ENCODE data around the gene SAC3D1.
A peak's percentile ranks its signal among the peaks of the same experiment; 100 is the strongest.

SAC3D1 gene

GRCh38 chr11:65063532-65063931 is 22.5 kb downstream of the SAC3D1 start:
- DNase-seq = no peak

- DNase-seq = no peak
These were observed 23.8 kb downstream of the SAC3D1 start for GRCh38 chr11:65064847-65065240.

GRCh38 chr11:65065851-65066250 is 24.8 kb downstream of the SAC3D1 start:
- no peak for DNase-seq

- DNase-seq = no peak
These were observed 25.3 kb downstream of the SAC3D1 start for GRCh38 chr11:65066315-65066714.

- no peak for DNase-seq
These were observed 25.8 kb downstream of the SAC3D1 start for GRCh38 chr11:65066805-65067291.

- DNase-seq = no peak
These were observed 26.4 kb downstream of the SAC3D1 start for GRCh38 chr11:65067446-65067845.

- DNase-seq = no peak
These were observed 28.2 kb downstream of the SAC3D1 start for GRCh38 chr11:65069217-65069616.

- DNase-seq = no peak
These were observed 31.1 kb downstream of the SAC3D1 start for GRCh38 chr11:65071907-65072630.

- no peak for DNase-seq
These were observed 31.6 kb downstream of the SAC3D1 start for GRCh38 chr11:65072631-65072966.

GRCh38 chr11:65077451-65077850 is 36.4 kb downstream of the SAC3D1 start:
- no peak for DNase-seq

GRCh38 chr11:65078151-65078550 is 37.1 kb downstream of the SAC3D1 start:
- peak; percentile 25 for DNase-seq

- no peak for DNase-seq
These were observed 37.9 kb downstream of the SAC3D1 start for GRCh38 chr11:65078786-65079342.

- no peak for DNase-seq
These were observed 42.3 kb downstream of the SAC3D1 start for GRCh38 chr11:65083134-65083833.

GRCh38 chr11:65083834-65084597 is 43.0 kb downstream of the SAC3D1 start, which contains the start of the genes CDCA5 and ZFPL1:
TSS of gene CDCA5 (minus strand) at chr11:65084040. CDS start at chr11:65083978, 62 bp downstream.
TSS of gene ZFPL1 (plus strand) at chr11:65084222. CDS start at chr11:65084699, 477 bp downstream.
- peak; percentile 93 for DNase-seq

- DNase-seq = no peak
These were observed 43.8 kb downstream of the SAC3D1 start for GRCh38 chr11:65084598-65085375.

- DNase-seq = no peak
These were observed 44.4 kb downstream of the SAC3D1 start for GRCh38 chr11:65085446-65085845.

GRCh38 chr11:65086809-65087208 is 45.8 kb downstream of the SAC3D1 start:
- no peak for DNase-seq

GRCh38 chr11:65087216-65087615 is 46.2 kb downstream of the SAC3D1 start:
- no peak for DNase-seq

- no peak for DNase-seq
These were observed 46.8 kb downstream of the SAC3D1 start for GRCh38 chr11:65087827-65088226.

GRCh38 chr11:65089621-65090020 is 48.6 kb downstream of the SAC3D1 start:
- no peak for DNase-seq

- no peak for DNase-seq
These were observed 49.6 kb downstream of the SAC3D1 start for GRCh38 chr11:65090628-65091027.
